GM10847 (cell line): ENCODE results near the gene UGT1A6.

Experiments
- POLR2A ChIP-seq: IDR thresholded peaks from 2 replicates; pipeline ENCODE4 v1.6.1; 2011; ENCODE audit not compliant: insufficient read length; ENCODE audit errors: extremely low read depth

Gene UGT1A6

DNA sequence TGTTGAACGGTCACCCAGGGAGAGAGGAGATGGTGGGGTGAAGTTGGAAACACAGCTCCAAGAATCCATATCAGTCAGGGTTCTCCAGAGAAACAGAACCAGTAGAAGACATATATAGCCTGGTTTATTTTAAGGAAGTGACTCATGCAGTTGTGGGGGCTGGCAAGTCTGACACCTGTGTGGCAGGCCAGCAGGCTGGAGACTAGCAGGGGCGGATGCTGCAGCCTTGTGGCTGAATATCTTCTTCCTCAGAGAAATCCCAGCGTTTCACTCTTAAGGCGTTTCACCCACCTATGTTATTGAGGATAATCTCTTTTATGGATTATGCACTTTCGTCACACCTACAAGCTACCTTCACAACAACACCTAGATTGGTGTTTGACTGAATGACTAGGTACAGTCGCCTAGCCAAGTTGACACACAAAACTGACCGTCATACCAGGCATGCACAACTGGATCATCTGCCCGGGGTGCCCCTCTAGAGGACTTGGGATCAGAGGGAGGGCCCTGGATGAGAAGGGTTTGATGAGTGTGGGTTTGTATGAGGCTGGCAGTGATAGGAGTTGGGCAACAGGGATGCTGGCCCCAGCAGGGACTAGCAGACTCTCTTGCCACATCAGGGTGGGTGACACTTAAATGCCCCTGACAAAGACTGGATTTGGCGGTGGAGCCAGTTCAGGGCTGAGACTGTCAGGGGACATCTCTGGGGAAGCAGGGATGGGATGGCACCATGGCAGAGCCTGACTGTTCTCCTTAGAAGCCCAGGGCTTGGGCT, 108.9 kb downstream of the UGT1A6 start:
- no peak for TF ChIP-seq POLR2A

- TF ChIP-seq POLR2A, result no peak
These were observed 109.6 kb downstream of the UGT1A6 start for GRCh38 chr2:233802132-233802815.

GRCh38 chr2:233803292-233803911, 110.7 kb downstream of the UGT1A6 start:
- no peak for TF ChIP-seq POLR2A

DNA sequence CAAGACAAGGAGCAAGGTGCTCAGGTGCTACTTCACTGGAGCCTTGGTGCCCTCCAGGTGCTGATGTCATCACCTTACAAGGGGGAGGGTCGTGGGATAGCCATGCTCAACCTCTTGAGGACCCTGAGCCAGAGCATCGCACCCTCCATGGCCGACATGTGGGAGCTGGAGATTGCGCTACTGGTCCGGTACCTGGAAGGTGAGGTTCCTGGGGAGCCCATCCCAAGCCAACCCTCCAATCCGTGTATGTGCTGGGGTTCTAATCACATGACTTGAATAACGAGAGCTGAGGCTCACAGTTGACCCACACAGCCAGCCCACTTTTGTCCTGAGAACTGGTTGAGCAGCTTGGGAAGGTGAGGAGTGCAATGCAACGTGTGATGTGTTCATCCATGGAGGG, 111.3 kb downstream of the UGT1A6 start:
- no peak for TF ChIP-seq POLR2A

DNA sequence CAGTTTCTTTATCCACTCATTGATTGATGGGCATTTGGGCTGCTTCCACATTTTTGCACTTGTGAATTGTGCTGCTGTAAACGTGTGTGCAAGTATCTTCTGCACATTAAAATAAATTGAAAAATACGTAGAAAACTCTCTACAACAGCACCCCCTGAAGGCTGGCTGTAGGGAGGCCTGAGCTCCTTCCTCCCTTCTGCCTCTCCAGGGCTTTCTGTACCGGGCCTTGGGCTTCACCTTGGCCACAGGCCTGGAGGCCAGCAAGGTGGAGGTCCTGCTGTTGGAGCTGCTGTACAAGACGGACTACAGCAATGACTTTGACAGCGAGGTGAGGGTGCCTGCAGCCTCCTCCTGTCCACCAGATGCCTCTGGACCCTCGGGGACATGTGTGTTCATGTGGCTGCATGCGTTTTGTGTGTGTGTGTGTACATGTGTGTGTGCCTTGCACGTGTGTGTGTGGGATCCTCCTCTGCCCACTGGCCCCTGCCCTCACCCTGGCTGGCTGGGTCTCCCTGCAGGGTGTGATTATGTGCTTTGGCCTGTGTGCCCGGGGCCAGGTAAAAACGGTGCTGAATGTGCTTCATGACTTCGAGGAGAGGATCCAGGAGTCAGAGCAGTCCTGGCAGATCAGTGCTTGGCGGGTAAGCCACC, 114.7 kb downstream of the UGT1A6 start:
- TF ChIP-seq POLR2A, result no peak

- no peak for TF ChIP-seq POLR2A
These were observed 115.6 kb downstream of the UGT1A6 start for GRCh38 chr2:233807966-233808935.

DNA sequence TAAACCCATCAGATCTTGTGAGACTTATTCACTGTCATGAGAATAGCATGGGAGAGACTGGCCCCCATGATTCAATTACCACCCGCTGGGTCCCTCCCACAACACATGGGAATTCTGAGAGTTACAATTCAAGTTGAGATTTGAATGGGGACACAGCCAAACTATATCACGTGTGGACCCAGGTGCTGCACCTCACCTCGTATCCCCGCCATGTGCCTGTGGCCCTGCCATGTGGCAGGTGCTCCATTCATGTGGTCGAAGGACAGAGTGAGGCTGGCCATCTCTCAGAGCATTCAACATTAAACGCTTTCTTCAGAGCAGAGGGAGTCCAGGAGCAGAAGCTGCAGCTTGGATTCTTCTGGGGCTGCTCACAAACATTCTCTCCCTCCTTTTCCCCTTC, 117.7 kb downstream of the UGT1A6 start:
- TF ChIP-seq POLR2A, result no peak

- no peak for TF ChIP-seq POLR2A
These were observed 118.4 kb downstream of the UGT1A6 start for GRCh38 chr2:233811087-233811486.

- TF ChIP-seq POLR2A, result no peak
These were observed 119.0 kb downstream of the UGT1A6 start for GRCh38 chr2:233811732-233812131.

DNA sequence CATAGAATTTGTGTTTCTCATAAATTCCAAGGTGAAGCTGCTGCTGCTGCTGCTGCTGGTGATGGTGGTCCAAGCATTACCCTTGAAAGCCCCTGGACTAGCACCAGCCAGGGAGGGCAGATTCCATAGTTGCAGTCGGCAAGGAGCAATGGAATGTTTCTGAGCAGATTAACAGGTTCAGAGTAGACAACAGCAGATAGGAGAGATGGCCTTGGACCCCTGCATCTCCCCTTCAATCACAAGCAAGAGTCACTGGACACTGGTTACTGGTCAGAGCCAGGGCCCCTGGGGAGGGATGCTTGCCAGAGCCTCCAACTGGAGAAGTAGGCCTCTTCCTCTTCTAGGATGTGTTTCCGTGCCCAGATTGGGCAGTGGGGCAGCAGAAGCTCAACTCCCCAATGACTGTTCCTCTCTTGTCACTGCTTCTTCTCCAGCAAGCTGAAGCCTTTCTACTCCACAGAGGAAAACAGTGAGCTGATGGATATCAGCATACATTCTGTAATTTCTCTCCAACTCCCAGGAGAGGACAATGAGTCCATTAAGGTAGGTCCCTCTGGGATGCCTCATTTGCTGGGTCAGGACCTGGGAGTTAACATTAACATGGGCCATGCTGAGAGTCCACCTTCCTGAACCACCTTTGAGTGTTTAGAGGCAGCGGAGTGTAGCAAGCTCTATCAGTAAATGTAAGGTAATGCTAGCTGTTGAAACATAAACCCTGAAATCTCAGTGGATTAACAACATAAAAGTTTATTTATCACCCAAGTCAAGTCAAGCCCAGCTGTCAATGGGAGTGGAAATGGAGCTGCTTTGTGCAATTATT, 120.8 kb downstream of the UGT1A6 start:
- TF ChIP-seq POLR2A, result no peak

DNA sequence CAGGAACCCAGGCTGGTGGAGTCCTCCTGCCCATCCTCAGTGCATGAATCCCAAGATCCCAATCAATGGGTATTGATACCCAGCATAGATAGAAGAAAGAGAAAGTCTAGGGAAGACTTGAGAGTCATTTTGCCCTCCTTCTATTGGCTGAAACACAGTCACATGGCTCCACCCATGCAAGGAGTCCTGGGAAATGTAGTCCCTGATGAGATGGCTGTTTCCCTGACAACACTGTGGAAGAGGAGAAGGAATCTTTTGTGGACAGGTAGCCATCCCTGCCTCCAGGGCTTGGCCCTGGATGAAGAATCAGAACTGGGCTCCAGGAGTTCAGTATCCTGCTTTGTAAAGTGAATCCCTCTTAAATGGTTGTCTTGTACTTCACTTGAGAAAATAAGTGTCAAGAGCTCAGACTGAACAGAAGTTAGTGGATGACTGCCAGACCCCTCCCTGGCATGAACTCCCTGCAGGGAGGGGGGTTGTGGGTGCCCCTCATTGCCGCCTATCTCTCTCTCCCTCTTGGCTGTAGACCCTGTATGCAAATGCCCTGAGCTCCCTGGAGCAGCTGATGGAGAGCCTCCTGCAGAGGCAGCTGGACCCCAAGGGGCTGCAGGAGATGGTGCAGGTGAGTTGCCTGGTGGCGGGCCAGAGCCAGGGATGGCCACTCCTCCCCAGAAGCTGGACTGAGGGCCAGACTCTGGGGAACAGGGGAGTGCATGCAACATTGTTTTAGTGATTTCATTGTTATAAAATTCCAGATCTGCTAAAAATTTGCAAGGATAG, 121.6 kb downstream of the UGT1A6 start:
- TF ChIP-seq POLR2A, result no peak

- no peak for TF ChIP-seq POLR2A
These were observed 123.2 kb downstream of the UGT1A6 start for GRCh38 chr2:233815861-233816260.

DNA sequence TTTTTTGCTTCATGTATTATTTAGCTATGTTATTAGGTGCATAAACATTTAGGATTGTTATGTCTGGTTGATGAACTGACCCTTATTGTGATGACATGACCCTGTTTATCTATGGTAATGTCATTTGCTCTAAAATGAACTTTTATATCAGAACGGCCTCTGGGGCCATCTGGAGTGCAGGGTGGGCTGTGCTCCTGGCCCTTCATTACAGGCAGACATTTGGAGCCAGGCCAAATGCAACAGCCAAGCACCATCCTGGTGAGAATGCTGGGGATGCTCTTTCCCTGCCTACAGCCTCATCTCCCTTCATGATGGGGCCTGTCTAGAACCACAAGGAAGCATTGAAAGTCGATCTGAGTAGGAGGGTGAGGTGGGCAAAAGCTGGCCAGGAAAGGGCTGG, 123.6 kb downstream of the UGT1A6 start:
- TF ChIP-seq POLR2A, result no peak
